NT2/D1 (cell line): ENCODE data around the gene CHURC1.

Source experiments
- SUZ12 ChIP-seq: IDR thresholded peaks from 2 replicates; pipeline ENCODE4 v1.6.1; 2011; ENCODE audit not compliant: insufficient read length, insufficient read depth; ENCODE audit errors: extremely low read depth
- ZNF274 ChIP-seq: IDR thresholded peaks from 2 replicates; pipeline ENCODE4 v1.6.1; 2011; ENCODE audit warnings: mild to moderate bottlenecking, low read depth, low read length

- TF ChIP-seq ZNF274 (no peak), SUZ12 (no peak)
These were observed 53.9 kb downstream of the CHURC1 start for GRCh38 chr14:64968167-64968566.
